IPS-15b (cell line): Measurements from ENCODE around the gene LPAR6.

Experiments used
- H3K27me3 ChIP-seq: one replicate; pipeline ENCODE4 v1.6.1; 2013; ENCODE audit warnings: low read length; ENCODE audit not compliant: control insufficient read depth, insufficient read depth
- H3K36me3 ChIP-seq: one replicate; pipeline ENCODE4 v1.6.1; 2013; ENCODE audit warnings: low read length; ENCODE audit not compliant: control insufficient read depth, insufficient read depth
- H3K4me1 ChIP-seq: one replicate; pipeline ENCODE4 v1.6.1; 2013; ENCODE audit warnings: mild to moderate bottlenecking, low read length; ENCODE audit not compliant: control insufficient read depth, insufficient read depth
- H3K4me3 ChIP-seq: one replicate; pipeline ENCODE4 v1.5.1; 2013; ENCODE audit warnings: low read depth, low read length
- H3K9ac ChIP-seq: one replicate; pipeline ENCODE4 v1.6.1; 2013; ENCODE audit warnings: low read depth, mild to moderate bottlenecking, low read length
- H3K9me3 ChIP-seq: one replicate; pipeline ENCODE4 v1.6.1; 2013; ENCODE audit warnings: mild to moderate bottlenecking, low read length; ENCODE audit not compliant: control insufficient read depth, insufficient read depth

LPAR6 gene

DNA sequence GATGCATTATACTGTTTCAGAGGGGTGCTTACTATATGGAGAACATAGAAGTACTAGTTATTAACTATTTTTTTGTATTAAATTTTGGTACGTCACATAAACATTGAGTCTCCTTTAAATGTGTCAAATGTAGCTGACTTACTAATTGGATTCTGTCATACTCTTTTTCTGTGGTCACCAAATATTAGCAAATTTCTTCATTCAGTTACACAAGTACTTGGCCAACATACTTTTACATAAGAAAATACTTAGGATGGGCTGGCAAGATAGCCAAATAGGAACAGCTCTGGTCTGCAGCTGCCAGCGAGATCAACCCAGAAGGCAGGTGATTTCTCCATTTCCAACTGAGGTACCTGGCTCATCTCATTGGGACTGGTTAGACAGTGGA lies 19.2 kb downstream of the LPAR6 start:
- H3K9me3 ChIP-seq, result no peaks in the 10 kb centered on the region
- no peaks in the 10 kb centered on the region for H3K36me3 ChIP-seq
- H3K4me1 ChIP-seq, result no peaks in the 10 kb centered on the region
- H3K9ac ChIP-seq, result no peak overlapping the region
- H3K4me3 ChIP-seq, result no peak overlapping the region
- H3K27me3 ChIP-seq, result no peaks in the 10 kb centered on the region

- no peaks in the 10 kb centered on the region for H3K27me3 ChIP-seq
- H3K4me1 ChIP-seq, result no peaks in the 10 kb centered on the region
- no peaks in the 10 kb centered on the region for H3K36me3 ChIP-seq
- no peak overlapping the region for H3K9ac ChIP-seq
- no peaks in the 10 kb centered on the region for H3K9me3 ChIP-seq
- no peak overlapping the region for H3K4me3 ChIP-seq
Measured at GRCh38 chr13:48393030-48393697, 19.7 kb downstream of the LPAR6 start.

DNA sequence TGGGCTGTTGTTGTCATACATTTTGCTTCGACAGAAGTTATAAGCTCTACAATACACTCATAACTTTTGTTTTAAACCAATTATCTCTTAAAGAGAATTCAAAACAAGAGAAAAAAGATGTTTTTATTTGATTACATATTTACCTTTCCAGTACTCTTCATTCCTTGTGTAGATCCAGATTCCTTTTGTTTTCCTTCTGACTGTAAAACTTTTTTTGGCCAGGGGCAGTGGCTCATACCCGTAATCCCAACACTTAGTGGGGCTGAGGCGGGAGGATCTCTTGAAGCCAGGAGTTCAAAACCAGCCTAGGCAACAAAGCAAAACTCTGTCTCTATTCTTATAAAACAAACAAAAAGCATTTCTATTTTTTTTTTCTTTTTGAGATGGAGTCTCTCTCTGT lies 21.7 kb downstream of the LPAR6 start:
- Histone ChIP-seq H3K4me3 (no peak overlapping the region), H3K9me3 (no peaks in the 10 kb centered on the region), H3K36me3 (no peaks in the 10 kb centered on the region), H3K9ac (no peak overlapping the region), H3K27me3 (no peaks in the 10 kb centered on the region), H3K4me1 (no peaks in the 10 kb centered on the region)

DNA sequence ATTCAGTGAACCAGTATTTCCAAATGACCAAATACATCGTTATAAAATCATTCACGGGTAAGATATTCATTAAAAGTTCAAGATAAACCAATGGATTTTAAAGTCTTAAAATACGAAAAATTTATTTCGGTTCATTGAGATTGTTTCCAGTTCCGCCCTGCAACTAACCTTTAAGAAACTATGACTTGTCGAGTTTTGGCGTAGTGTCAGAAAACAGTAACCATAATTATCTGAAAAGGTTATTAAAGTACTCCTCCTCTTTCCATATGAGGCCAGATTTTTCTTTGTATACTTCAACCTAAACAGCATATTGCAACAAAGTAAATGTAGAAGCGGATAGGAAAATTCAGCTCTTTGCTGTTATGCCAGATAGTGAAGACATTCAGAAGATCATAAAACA lies 26.1 kb downstream of the LPAR6 start:
- Histone ChIP-seq H3K27me3 (no peaks in the 10 kb centered on the region), H3K9me3 (no peaks in the 10 kb centered on the region), H3K4me1 (no peaks in the 10 kb centered on the region), H3K9ac (no peak overlapping the region), H3K4me3 (no peak overlapping the region), H3K36me3 (no peaks in the 10 kb centered on the region)

- no peaks in the 10 kb centered on the region for H3K9me3 ChIP-seq
- no peaks in the 10 kb centered on the region for H3K36me3 ChIP-seq
- H3K9ac ChIP-seq, result no peak overlapping the region
- H3K4me1 ChIP-seq, result no peaks in the 10 kb centered on the region
- no peak overlapping the region for H3K4me3 ChIP-seq
- H3K27me3 ChIP-seq, result no peaks in the 10 kb centered on the region
Measured at GRCh38 chr13:48383384-48383783, 29.5 kb downstream of the LPAR6 start.

GRCh38 chr13:48380581-48380980 lies 32.3 kb downstream of the LPAR6 start:
- H3K4me1 ChIP-seq, result no peaks in the 10 kb centered on the region
- H3K9ac ChIP-seq, result no peak overlapping the region
- no peak overlapping the region for H3K4me3 ChIP-seq
- no peaks in the 10 kb centered on the region for H3K36me3 ChIP-seq
- no peaks in the 10 kb centered on the region for H3K27me3 ChIP-seq
- H3K9me3 ChIP-seq, result no peaks in the 10 kb centered on the region

DNA sequence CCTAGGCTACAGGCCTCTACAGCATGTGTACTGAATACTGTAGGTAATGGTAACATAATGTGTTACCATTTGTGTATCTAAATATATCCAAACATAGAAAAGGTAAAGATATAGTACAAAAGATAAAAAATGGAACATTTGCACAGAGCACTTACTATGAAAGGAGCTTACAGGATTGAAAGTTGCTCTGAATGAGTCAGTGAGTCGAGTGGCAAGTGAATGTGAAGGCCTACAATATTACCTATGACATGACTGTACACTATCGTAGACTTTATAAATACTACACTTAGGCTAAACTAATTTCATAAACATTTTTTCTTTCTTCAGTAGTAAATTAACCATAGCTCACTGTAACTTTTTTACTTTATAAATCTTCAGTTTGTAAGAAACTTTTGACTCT lies 35.1 kb downstream of the LPAR6 start:
- H3K4me3 ChIP-seq, result no peak overlapping the region
- no peaks in the 10 kb centered on the region for H3K36me3 ChIP-seq
- H3K27me3 ChIP-seq, result no peaks in the 10 kb centered on the region
- no peaks in the 10 kb centered on the region for H3K4me1 ChIP-seq
- H3K9me3 ChIP-seq, result no peaks in the 10 kb centered on the region
- H3K9ac ChIP-seq, result no peak overlapping the region

DNA sequence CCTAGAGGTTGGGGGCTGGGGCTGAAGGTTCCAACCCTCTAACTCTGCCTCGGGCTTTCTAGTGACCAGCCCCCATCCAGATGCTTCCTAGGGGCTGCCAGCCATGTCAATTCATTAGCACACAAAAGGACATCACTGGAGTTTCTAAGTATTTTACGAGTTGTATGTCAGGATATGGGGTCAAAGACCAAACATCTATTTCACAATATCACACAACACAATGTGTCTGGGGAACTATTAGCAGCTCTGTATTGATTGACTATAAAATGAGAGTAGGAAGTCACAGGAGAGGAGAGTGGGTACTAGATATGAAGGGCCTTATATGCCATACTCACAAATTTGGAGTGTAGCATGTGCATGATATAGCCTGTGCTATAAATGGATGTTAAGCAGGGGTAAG lies 42.1 kb downstream of the LPAR6 start:
- Histone ChIP-seq H3K27me3 (no peaks in the 10 kb centered on the region), H3K9ac (no peak overlapping the region), H3K4me1 (no peaks in the 10 kb centered on the region), H3K4me3 (no peak overlapping the region), H3K9me3 (no peaks in the 10 kb centered on the region), H3K36me3 (no peaks in the 10 kb centered on the region)

DNA sequence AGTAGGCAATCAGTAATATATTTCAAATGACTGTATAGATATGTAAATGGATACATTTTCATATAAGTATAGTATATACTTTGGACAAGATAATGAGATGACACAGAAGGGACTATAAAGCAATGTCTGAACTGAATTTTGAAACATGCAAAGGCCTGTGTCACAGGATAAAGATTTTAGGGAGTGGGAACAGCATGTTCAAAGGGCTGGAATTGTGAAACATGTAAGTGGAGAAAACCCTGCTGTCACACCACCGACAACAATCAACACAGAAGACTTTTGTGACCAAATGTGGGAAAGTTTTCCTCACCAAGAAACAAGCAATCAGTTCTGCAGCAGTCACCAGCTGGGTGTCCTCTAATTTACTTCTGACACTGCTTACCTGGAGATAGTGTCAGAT lies 42.9 kb downstream of the LPAR6 start:
- Histone ChIP-seq H3K4me3 (no peak overlapping the region), H3K9ac (no peak overlapping the region), H3K36me3 (no peaks in the 10 kb centered on the region), H3K9me3 (no peaks in the 10 kb centered on the region), H3K4me1 (no peaks in the 10 kb centered on the region), H3K27me3 (no peaks in the 10 kb centered on the region)
